Measurements from ENCODE around the gene ST6GAL1. TPM values are rescaled to one million over a fixed set of nuclear protein-coding genes. Genes with fewer than 3 reads are reported as not detected.

ST6GAL1 gene
- total RNA-seq, 1 donor from 2014 or later, result 68.2 TPM

DNA sequence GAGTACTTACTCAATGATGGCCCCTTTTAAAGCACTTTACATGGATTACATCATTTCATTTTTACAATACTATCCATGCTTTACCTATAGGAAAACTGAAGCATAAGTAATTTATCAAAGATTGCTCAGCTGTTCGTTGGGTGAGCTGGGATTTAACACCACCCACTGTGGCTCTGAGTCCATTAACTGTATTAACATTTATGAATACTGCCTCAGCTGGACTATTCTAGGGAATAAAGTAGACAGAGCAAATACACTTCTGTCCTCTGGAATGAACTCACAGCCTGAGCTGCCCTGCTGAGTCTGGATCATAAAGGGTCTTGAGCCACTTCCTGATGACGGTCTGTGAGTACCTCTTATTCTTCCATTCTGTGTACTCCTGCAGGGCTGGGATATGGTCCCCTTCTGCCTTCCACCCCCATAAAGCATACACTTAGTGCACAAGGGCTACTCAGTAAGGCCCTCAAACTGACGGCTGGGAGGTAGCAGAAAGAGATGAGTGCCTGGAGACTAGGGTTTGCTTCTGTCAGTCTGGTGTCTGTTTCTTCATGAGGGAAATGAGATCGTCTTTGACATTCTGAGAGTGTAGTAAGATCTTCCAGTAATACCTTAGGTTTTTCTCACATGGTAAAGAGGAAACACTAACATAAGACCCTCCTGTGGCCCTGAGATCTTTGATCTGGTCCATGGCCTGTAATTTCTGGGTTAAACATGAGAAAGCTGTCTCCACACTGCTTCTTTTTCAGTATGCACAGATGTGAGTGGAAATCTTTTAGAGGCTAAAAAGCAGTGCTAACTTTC is 12.6 kb upstream of the ST6GAL1 start:
- Mint-ChIP-seq H3K4me3 (ENCODE audit: unreplicated experiment) (no peak overlapping the region), H3K27me3 (ENCODE audit: unreplicated experiment) (peaks cover 18% of the 10 kb centered on the region), H3K4me1 (ENCODE audit: unreplicated experiment) (no peaks in the 10 kb centered on the region), H3K9me3 (ENCODE audit: unreplicated experiment) (no peaks in the 10 kb centered on the region), H3K27ac (ENCODE audit: unreplicated experiment) (no peak overlapping the region), H3K36me3 (ENCODE audit: unreplicated experiment) (no peaks in the 10 kb centered on the region)
- DNase-seq (ENCODE audit: extremely low spot score, unreplicated experiment), result no peak
- TF ChIP-seq, protein P1, sequence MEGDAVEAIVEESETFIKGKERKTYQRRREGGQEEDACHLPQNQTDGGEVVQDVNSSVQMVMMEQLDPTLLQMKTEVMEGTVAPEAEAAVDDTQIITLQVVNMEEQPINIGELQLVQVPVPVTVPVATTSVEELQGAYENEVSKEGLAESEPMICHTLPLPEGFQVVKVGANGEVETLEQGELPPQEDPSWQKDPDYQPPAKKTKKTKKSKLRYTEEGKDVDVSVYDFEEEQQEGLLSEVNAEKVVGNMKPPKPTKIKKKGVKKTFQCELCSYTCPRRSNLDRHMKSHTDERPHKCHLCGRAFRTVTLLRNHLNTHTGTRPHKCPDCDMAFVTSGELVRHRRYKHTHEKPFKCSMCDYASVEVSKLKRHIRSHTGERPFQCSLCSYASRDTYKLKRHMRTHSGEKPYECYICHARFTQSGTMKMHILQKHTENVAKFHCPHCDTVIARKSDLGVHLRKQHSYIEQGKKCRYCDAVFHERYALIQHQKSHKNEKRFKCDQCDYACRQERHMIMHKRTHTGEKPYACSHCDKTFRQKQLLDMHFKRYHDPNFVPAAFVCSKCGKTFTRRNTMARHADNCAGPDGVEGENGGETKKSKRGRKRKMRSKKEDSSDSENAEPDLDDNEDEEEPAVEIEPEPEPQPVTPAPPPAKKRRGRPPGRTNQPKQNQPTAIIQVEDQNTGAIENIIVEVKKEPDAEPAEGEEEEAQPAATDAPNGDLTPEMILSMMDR (IDR thresholded peaks at IDR 0.05), result no peak

DNA sequence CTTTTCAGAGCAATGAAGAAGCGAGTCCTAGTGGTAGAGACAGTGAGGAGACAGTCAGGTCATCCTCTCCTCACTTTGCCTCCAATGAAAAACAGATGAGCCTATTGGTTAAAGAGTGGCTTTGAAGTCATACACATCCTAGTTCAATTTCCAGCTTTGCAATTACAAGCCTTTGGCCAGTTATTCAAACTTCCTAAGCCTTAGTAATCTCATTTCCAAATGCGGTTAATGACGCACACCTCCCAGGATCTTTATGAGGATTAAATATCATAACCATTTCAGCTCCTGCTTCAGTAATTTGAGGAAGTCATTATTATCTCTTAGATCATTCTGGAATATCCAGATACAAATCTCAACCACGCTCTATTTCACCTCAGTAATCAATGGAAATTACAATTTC is 10.0 kb upstream of the ST6GAL1 start:
- peaks cover 12% of the 10 kb centered on the region for H3K27me3 Mint-ChIP-seq (ENCODE audit: unreplicated experiment)
- no peaks in the 10 kb centered on the region for H3K4me1 Mint-ChIP-seq (ENCODE audit: unreplicated experiment)
- no peaks in the 10 kb centered on the region for H3K9me3 Mint-ChIP-seq (ENCODE audit: unreplicated experiment)
- no peak for DNase-seq (ENCODE audit: extremely low spot score, unreplicated experiment)
- no peak overlapping the region for H3K27ac Mint-ChIP-seq (ENCODE audit: unreplicated experiment)
- TF ChIP-seq, protein P1 (IDR thresholded peaks at IDR 0.05), result no peak
- no peak overlapping the region for H3K4me3 Mint-ChIP-seq (ENCODE audit: unreplicated experiment)
- no peaks in the 10 kb centered on the region for H3K36me3 Mint-ChIP-seq (ENCODE audit: unreplicated experiment)

DNA sequence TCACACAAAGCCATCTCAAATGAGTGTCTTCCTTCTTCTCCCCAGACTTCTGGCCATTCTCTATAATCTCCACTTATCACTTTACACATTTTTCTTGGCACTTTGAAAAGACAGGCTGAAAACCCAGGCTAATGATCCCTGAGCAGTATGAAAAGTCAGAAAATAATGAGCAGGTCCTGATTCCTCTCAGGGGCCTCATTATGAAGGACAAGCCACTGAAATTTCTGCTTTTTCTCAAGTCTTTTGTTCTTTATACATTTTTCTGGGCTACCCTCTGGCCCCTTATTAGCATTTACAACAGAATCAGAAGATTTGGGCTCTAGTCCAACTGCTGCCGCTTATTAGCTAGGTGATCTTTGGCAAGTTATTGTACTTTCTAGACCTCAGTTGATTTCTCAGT is 9.5 kb upstream of the ST6GAL1 start:
- Mint-ChIP-seq H3K4me1 (ENCODE audit: unreplicated experiment) (no peaks in the 10 kb centered on the region), H3K36me3 (ENCODE audit: unreplicated experiment) (no peaks in the 10 kb centered on the region), H3K27me3 (ENCODE audit: unreplicated experiment) (peaks cover 9% of the 10 kb centered on the region), H3K9me3 (ENCODE audit: unreplicated experiment) (no peaks in the 10 kb centered on the region), H3K27ac (ENCODE audit: unreplicated experiment) (no peak overlapping the region), H3K4me3 (ENCODE audit: unreplicated experiment) (no peak overlapping the region)
- TF ChIP-seq, protein P1 (IDR thresholded peaks at IDR 0.05), result no peak
- no peak for DNase-seq (ENCODE audit: extremely low spot score, unreplicated experiment)

DNA sequence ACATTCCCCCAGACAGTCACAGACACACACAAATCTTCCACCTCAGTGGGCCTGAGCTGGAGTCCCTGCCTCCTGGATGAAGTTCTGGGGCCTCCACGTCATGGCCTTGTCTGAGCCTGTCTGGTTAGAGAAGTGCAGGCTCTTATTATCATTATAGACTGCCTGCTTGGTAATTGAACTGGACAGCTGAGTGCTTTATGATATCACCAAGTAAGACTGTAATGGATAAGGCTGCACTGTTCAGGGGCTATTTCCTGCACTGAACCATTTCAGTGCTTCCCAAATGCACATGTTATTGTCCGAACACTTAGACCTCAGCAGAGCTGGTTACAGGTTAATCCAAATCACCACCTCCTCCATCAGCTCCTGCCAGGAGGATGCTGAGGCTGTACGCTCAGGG is 8.7 kb upstream of the ST6GAL1 start:
- Mint-ChIP-seq H3K4me1 (ENCODE audit: unreplicated experiment) (no peaks in the 10 kb centered on the region), H3K9me3 (ENCODE audit: unreplicated experiment) (no peaks in the 10 kb centered on the region), H3K4me3 (ENCODE audit: unreplicated experiment) (no peak overlapping the region), H3K27ac (ENCODE audit: unreplicated experiment) (no peak overlapping the region), H3K27me3 (ENCODE audit: unreplicated experiment) (peaks cover 3% of the 10 kb centered on the region), H3K36me3 (ENCODE audit: unreplicated experiment) (no peaks in the 10 kb centered on the region)
- no peak for DNase-seq (ENCODE audit: extremely low spot score, unreplicated experiment)
- TF ChIP-seq, protein P1 (IDR thresholded peaks at IDR 0.05), result no peak

DNA sequence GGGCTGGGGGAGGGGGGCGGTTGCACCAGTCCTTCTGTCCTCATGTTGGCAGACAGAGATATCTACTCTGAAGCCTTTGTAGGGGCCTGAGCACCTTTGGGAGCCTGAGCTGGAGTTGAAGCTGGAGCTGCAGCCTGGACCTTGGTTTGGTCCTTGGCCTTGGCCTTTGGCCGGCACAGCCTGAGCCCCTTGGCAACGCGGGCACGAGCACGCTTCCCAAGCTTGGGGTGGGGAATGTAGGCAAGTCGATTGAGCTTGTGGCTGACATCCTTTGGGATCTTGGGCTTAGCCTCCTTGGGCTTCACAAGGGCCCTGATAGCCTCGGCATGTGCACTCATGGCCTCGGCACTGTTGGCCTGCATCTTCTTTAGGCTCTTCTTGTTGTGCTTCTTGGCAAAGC is 8.1 kb upstream of the ST6GAL1 start:
- Mint-ChIP-seq H3K27ac (ENCODE audit: unreplicated experiment) (no peak overlapping the region), H3K9me3 (ENCODE audit: unreplicated experiment) (no peaks in the 10 kb centered on the region), H3K4me1 (ENCODE audit: unreplicated experiment) (no peaks in the 10 kb centered on the region), H3K36me3 (ENCODE audit: unreplicated experiment) (no peaks in the 10 kb centered on the region), H3K27me3 (ENCODE audit: unreplicated experiment) (peaks cover 3% of the 10 kb centered on the region), H3K4me3 (ENCODE audit: unreplicated experiment) (no peak overlapping the region)
- DNase-seq (ENCODE audit: extremely low spot score, unreplicated experiment), result no peak
- TF ChIP-seq, protein P1 (IDR thresholded peaks at IDR 0.05), result no peak
